Mucosa of descending colon (tissue), 3 donors: Measurements from ENCODE around the gene DLG2. TPM values are rescaled to one million over a fixed set of nuclear protein-coding genes. Genes with fewer than 3 reads are reported as not detected.

ENCODE experiments used
- ATAC-seq: fragments of 200-7000 bp; cut with Tn5 transposase; one replicate; pipeline ENCODE4 v1.9.1; 2020; ENCODE audit warnings: mild to moderate bottlenecking, moderate library complexity
- DNase-seq, 3 donors: peaks; one replicate each; pipeline ENCODE4 v3.0.0-alpha.2; 2020
- H3K36me3 ChIP-seq: fragments of 200-600 bp; one replicate; pipeline ENCODE4 v1.8.0; 2021; ENCODE audit warnings: low read depth, mild to moderate bottlenecking
- H3K4me1 ChIP-seq: fragments of 200-600 bp; one replicate; pipeline ENCODE4 v1.8.0; 2021; ENCODE audit warnings: low read depth, mild to moderate bottlenecking
- H3K4me3 ChIP-seq: fragments of 200-600 bp; one replicate; pipeline ENCODE4 v1.8.0; 2021; ENCODE audit warnings: mild to moderate bottlenecking
- H3K9me3 ChIP-seq: fragments of 200-600 bp; one replicate; pipeline ENCODE4 v1.8.0; 2021; ENCODE audit warnings: mild to moderate bottlenecking
- intact Hi-C, 2 donors: fragments of 100-400 bp; cut with DNase I in 1 of 2; cut with micrococcal nuclease in 1 of 2; formaldehyde crosslinking; loops; one replicate each; pipeline versions ENCODE4 v1.11.0 to v1.11.1; 2022; cut with DNase I, micrococcal nuclease
- total RNA-seq, 3 donors: library from RNA; stranded (reverse); fragmentation: NEBNext Ultra II Directional in 2 of 3; extraction: Animal tissue kit (Norgen Biotek cat#: 25700) in 2 of 3; gene quantifications; one replicate each; pipeline versions ENCODE4 v1.2.1 to v1.2.4, GENCODE V29; 2021 to 2023
- TF ChIP-seq, protein P1 (sequence below): fragments of 200-600 bp; IDR thresholded peaks from one replicate; pipeline ENCODE4 v1.8.0; 2022; ENCODE audit warnings: antibody characterized with exemption, mild to moderate bottlenecking
- donor health status: DM: no; HTN: no; CAD: no; lungs with moderate emphysema.
- donor health status: DM: no; HTN: no; CAD: no.
- donor health status: DM: no; HTN: yes; CAD: no.

Gene DLG2
- total RNA-seq, 3 donors from 2014 or later: 2.1 to 11.1 (median 2.4) TPM

DNA sequence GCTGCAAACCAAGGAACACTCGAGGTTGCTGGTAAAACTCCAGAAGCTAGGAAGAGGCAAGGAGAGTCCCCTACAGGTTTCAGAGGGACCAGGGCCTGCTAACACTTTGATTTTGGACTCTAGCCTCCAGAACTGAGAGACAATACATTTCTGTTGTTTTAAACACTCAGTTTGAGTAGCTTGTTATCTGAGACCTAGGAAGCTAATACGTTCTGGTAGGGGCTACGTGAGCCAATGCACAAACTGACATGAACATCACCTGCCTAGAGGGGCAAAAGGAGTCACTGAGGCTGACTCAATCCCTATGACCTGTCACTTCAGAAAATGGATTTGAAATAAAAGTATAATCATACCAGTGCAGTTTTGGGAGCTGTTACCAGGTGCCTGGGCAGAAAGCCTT lies 1775.1 kb downstream of the DLG2 start:
- TF ChIP-seq, protein P1, sequence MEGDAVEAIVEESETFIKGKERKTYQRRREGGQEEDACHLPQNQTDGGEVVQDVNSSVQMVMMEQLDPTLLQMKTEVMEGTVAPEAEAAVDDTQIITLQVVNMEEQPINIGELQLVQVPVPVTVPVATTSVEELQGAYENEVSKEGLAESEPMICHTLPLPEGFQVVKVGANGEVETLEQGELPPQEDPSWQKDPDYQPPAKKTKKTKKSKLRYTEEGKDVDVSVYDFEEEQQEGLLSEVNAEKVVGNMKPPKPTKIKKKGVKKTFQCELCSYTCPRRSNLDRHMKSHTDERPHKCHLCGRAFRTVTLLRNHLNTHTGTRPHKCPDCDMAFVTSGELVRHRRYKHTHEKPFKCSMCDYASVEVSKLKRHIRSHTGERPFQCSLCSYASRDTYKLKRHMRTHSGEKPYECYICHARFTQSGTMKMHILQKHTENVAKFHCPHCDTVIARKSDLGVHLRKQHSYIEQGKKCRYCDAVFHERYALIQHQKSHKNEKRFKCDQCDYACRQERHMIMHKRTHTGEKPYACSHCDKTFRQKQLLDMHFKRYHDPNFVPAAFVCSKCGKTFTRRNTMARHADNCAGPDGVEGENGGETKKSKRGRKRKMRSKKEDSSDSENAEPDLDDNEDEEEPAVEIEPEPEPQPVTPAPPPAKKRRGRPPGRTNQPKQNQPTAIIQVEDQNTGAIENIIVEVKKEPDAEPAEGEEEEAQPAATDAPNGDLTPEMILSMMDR: no peak
- intact Hi-C loops: no loop called here
- no peak overlapping the region for H3K4me3 ChIP-seq
- no peaks in the 10 kb centered on the region for H3K36me3 ChIP-seq
- H3K4me1 ChIP-seq: no peaks in the 10 kb centered on the region
- no peak for DNase-seq
- ATAC-seq: no peak
- no peaks in the 10 kb centered on the region for H3K9me3 ChIP-seq

DNA sequence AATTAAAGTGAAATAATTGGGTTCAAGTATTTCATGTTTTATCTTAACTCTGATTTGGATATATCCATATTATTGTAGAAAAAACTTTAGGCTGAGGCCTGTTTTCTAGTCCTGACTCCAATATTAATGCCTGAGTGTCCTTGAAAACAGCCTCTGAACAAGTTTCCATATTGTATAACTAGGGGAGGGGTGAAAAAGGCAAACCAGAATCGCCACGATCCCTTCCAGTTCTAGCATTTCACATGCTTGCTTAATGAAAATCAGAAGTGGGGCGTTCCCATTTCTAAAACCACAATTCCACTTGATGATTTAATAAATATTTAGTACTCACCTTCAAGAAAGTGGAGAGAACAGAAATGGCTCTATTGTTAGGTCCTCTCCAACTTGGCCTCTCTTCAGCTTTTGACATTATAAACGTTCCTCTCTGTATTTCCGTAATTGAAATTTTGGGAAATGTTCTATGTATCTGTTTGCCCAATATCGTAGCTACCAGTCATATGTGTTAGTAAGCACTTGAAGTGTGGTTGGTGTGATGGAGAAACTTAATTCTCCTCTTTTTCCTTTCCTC lies 1779.6 kb downstream of the DLG2 start:
- ATAC-seq (no peak), DNase-seq (no peak)
- TF ChIP-seq, protein P1: no peak
- intact Hi-C loops: no loop called here
- H3K4me1 ChIP-seq: no peaks in the 10 kb centered on the region
- H3K9me3 ChIP-seq: no peaks in the 10 kb centered on the region
- H3K36me3 ChIP-seq: no peaks in the 10 kb centered on the region
- H3K4me3 ChIP-seq: no peak overlapping the region

DNA sequence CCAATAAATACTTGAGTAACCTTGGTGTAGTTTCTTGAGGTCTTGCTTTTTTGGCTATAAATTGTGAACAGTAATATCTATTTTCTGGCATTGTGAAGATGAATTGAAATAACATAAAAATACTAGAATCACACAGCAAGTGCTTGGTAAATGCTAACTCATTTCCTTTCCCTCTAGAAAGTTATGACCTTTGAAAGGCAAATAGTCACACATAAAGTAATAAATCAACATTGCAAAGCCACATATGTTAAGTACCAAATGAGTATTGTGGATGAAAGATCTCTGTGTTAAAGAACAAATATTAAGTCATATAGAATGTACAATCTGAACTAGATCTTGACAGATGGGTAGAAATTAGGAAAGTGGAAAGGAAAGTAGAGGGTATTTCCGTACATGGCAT lies 1781.3 kb downstream of the DLG2 start:
- no peak for DNase-seq
- no peak for ATAC-seq
- no peaks in the 10 kb centered on the region for H3K9me3 ChIP-seq
- intact Hi-C loops: no loop called here
- H3K36me3 ChIP-seq: no peaks in the 10 kb centered on the region
- H3K4me1 ChIP-seq: no peaks in the 10 kb centered on the region
- TF ChIP-seq, protein P1: no peak
- H3K4me3 ChIP-seq: no peak overlapping the region

DNA sequence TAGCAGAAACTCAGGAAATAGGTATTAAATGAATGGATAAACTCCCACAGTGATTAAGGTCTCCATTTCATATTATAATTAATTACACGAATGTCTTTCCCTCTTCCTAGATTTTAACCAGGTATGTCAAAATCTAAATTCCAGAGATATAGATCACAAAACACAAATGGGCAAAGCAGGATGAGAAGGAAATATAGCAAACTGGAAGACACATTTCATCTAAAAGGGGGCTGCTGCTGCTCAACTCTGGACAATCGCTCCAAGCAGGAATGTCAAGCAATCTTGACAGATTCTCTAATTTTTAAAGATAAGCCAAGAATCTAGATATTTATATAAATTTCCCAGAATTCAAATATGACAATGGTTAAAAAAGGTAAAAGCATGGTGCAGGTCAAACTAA lies 1786.8 kb downstream of the DLG2 start:
- no peak overlapping the region for H3K4me3 ChIP-seq
- DNase-seq (no peak), ATAC-seq (no peak)
- intact Hi-C loops: no loop called here
- TF ChIP-seq, protein P1: no peak
- no peaks in the 10 kb centered on the region for H3K36me3 ChIP-seq
- no peaks in the 10 kb centered on the region for H3K9me3 ChIP-seq
- H3K4me1 ChIP-seq: no peaks in the 10 kb centered on the region

DNA sequence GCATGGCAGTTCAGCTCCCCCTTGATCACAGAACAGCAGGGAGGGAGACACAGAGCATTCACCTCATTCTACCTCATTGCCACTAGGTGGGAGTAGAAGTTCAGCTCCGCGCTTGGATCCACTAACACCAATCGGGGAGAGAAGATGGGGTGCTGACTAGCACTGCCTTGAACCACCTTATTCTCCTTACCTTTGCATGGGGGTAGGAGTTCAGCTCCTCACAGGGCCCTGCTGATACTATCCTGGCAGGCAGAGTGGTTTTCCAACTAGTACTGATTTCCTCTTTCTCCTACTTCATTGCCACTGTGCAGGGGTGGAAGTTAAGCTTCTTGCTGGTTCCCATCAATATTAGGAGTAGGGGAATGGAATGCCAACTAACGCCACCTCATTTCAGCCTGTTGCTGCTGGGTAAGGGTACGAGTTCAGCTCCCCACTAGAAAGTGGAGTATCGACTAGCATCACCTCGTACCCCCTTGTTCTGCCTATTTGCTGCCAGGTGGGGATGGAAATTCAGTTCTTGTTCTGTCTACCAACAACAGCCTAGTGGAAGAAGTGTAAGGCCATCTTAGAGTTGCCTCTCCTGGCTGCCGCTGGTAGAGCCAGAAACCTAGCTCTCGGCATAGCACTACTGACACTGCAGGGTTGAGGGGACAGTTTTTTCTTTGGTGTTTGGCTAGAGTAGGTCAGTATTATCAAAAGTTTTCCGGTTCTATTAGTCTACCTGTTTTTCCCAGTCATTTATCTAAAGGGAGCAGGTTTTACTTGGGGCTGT lies 1790.1 kb downstream of the DLG2 start:
- no peaks in the 10 kb centered on the region for H3K9me3 ChIP-seq
- no peaks in the 10 kb centered on the region for H3K36me3 ChIP-seq
- TF ChIP-seq, protein P1: no peak
- H3K4me1 ChIP-seq: no peaks in the 10 kb centered on the region
- ATAC-seq: peak; percentile 64
- H3K4me3 ChIP-seq: no peak overlapping the region
- intact Hi-C loops: no loop called here
- peak in 1 of 3 donors; percentile 9 for DNase-seq
